ENCODE results near the gene OXTR. TPM values are rescaled to one million over a fixed set of nuclear protein-coding genes. Genes with fewer than 3 reads are reported as not detected.

The OXTR gene
- total and polyA plus RNA-seq, 8 donors = 0.73 to 1.1 TPM; not detected in 6

DNA sequence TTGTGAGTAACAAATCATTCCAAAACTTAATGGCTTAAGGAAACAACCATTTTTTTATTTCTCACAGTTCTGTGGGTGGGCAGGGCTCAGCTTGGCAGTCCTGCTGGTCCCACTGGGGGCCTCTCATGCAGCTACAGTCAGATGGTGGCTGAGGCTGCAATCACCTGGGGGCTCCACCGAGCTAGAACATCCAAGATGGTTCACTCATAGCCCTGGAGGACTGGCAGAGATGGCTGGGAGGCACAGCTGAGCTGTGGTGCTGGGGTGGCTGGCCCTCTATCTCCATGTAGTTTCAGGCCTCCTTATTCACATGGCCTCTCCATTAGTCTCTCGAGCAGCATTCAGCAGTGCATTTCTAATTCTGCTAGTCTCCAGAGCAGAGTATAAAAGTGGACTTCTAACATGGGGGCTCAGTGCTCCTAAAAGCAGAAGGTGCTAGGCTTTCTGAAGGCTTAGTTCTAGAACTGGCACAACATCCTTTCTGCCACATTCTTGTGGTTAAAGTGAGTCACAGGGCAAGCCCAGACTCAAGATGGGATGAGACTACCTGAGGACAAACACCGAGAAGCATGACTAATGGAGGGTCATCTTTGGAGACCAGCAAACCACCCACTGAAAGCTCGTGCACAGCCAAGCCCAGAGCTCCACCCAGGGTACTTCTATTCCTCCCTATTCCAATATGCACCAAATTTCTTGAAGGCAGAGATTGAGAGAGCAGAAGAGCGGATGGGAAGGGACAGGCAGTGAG is 29.5 kb downstream of the OXTR start:
- 71 to 81% (median 74%) methylated on average over 5 of the region's 5 CpGs for WGBS, 5 donors
- TF ChIP-seq POLR2AphosphoS5 (IDR thresholded peaks at IDR 0.05) (no peak), POLR2A (IDR thresholded peaks at IDR 0.05) (no peak), EP300 (IDR thresholded peaks at IDR 0.05) (no peak)
- TF ChIP-seq, protein P1, sequence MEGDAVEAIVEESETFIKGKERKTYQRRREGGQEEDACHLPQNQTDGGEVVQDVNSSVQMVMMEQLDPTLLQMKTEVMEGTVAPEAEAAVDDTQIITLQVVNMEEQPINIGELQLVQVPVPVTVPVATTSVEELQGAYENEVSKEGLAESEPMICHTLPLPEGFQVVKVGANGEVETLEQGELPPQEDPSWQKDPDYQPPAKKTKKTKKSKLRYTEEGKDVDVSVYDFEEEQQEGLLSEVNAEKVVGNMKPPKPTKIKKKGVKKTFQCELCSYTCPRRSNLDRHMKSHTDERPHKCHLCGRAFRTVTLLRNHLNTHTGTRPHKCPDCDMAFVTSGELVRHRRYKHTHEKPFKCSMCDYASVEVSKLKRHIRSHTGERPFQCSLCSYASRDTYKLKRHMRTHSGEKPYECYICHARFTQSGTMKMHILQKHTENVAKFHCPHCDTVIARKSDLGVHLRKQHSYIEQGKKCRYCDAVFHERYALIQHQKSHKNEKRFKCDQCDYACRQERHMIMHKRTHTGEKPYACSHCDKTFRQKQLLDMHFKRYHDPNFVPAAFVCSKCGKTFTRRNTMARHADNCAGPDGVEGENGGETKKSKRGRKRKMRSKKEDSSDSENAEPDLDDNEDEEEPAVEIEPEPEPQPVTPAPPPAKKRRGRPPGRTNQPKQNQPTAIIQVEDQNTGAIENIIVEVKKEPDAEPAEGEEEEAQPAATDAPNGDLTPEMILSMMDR (IDR thresholded peaks at IDR 0.05) = no peak
- no peaks in the 10 kb centered on the region for H3K9me3 ChIP-seq
- H3K4me1 ChIP-seq = peaks cover 0 to 14% (median 5%) of the 10 kb centered on the region in 4 donors
- no peak overlapping the region for H3K4me3 ChIP-seq
- H3K27me3 ChIP-seq = no peaks in the 10 kb centered on the region
- H3K36me3 ChIP-seq = no peaks in the 10 kb centered on the region
- no peak overlapping the region for H3K27ac ChIP-seq
- no peak for DNase-seq
- intact Hi-C loops (cut with DNase I; ENCODE audit: low total_unique reads) = no loop called here

DNA sequence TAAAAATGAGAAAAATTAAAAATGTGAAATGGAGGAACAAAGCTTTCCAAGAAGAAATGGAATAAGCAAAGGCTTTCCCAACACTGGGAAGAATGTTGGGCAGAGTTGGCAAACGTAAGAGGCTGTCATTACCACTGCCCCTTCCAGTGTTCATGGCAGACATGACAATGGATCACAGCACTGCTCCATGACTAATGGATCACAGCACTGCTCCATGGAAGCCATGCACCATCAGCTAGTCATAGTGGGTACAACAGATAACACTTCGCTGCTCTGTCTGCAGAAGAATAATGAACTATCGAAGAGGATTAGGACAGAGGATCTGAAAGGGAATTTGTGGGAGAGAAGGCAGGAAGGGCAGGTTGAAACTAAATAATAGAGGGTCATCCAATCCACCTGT is 30.8 kb downstream of the OXTR start:
- 63 to 83% (median 71%) methylated on average over 3 of the region's 3 CpGs for WGBS, 5 donors
- Histone ChIP-seq H3K4me3 (no peak overlapping the region), H3K9me3 (no peaks in the 10 kb centered on the region), H3K4me1 (peaks cover 0 to 14% (median 5%) of the 10 kb centered on the region in 4 donors), H3K27ac (no peak overlapping the region), H3K36me3 (no peaks in the 10 kb centered on the region), H3K27me3 (no peaks in the 10 kb centered on the region)
- DNase-seq = no peak
- TF ChIP-seq, protein P1 (IDR thresholded peaks at IDR 0.05) = no peak
- no peak for TF ChIP-seq POLR2A (IDR thresholded peaks at IDR 0.05)
- TF ChIP-seq EP300 (IDR thresholded peaks at IDR 0.05) = no peak
- TF ChIP-seq POLR2AphosphoS5 (IDR thresholded peaks at IDR 0.05) = no peak
- intact Hi-C loops (cut with DNase I; ENCODE audit: low total_unique reads) = no loop called here

DNA sequence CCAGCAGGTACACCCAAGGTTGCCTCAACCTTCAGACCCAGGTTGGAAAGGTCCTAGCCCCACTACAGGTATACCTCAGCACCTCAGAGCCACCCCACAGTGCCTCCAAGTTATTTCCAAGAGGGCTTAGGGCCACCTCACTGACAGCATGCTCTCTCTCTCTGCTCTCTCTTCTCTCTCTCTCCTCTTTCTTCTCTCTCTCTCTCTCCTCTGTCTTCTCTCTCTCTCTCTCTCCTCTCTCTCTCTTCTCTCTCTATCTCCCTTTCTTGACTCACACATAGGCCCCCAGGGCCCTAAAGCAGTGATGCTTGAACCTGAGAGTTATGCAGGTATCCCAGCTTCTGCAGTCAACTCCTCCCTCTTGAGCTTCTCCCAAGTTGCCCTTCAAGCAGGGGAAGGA is 31.6 kb downstream of the OXTR start:
- no peak for DNase-seq
- H3K36me3 ChIP-seq = no peaks in the 10 kb centered on the region
- no peaks in the 10 kb centered on the region for H3K9me3 ChIP-seq
- H3K27ac ChIP-seq = no peak overlapping the region
- TF ChIP-seq POLR2AphosphoS5 (IDR thresholded peaks at IDR 0.05) = no peak
- TF ChIP-seq, protein P1 (IDR thresholded peaks at IDR 0.05) = no peak
- peaks cover 0 to 14% (median 5%) of the 10 kb centered on the region in 4 donors for H3K4me1 ChIP-seq
- H3K27me3 ChIP-seq = no peaks in the 10 kb centered on the region
- intact Hi-C loops (cut with DNase I; ENCODE audit: low total_unique reads) = no loop called here
- no peak overlapping the region for H3K4me3 ChIP-seq

DNA sequence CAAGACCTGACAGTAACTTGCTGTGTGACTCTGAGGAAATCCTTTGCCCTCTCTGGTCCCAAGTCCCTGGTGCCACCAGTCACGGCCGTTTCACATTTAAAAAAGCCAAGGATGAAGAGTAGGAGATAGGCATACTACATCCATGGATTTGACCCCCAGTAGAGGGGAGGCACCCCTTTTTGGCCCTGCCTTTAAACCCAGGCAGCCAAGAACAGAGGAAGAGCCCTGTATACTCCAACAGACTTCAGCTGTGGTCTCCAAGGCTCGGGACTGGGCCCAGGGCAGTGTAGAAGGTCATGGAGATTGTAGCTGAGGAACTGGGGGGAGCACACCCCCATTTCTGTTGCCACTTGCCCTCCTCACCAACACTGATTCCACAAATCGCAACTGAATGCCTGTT is 32.1 kb downstream of the OXTR start:
- no peak overlapping the region for H3K4me3 ChIP-seq
- no peaks in the 10 kb centered on the region for H3K9me3 ChIP-seq
- TF ChIP-seq POLR2AphosphoS5 (IDR thresholded peaks at IDR 0.05) = no peak
- no peak for TF ChIP-seq POLR2A (IDR thresholded peaks at IDR 0.05)
- TF ChIP-seq, protein P1 (IDR thresholded peaks at IDR 0.05) = no peak
- TF ChIP-seq EP300 (IDR thresholded peaks at IDR 0.05) = no peak
- no peaks in the 10 kb centered on the region for H3K36me3 ChIP-seq
- intact Hi-C loops (cut with DNase I; ENCODE audit: low total_unique reads) = no loop called here
- 84 to 96% (median 93%) methylated on average over 4 of the region's 4 CpGs for WGBS, 5 donors
- peaks cover 0 to 14% (median 5%) of the 10 kb centered on the region in 4 donors for H3K4me1 ChIP-seq
- H3K27me3 ChIP-seq = no peaks in the 10 kb centered on the region
- H3K27ac ChIP-seq = no peak overlapping the region
- DNase-seq = no peak
